HepG2 (cell line): ENCODE data around the gene CNNM1.

Experiments used
- ARNTL ChIP-seq: sonication (generic); formaldehyde crosslinking; IDR thresholded peaks from 2 replicates; pipeline ENCODE4 v1.4.0; 2020; ENCODE audit warnings: mild to moderate bottlenecking, missing genetic modification reagents
- CTCF ChIP-seq: sonication (generic); formaldehyde crosslinking; IDR thresholded peaks from 2 replicates; pipeline ENCODE4 v1.5.0; 2020; ENCODE audit warnings: mild to moderate bottlenecking, missing genetic modification reagents, moderate library complexity
- DPF2 ChIP-seq: sonication (generic); formaldehyde crosslinking; IDR thresholded peaks from 2 replicates; pipeline ENCODE4 v1.4.0; 2020; ENCODE audit warnings: mild to moderate bottlenecking, low read depth, missing genetic modification reagents, borderline replicate concordance
- GZF1 ChIP-seq: sonication (generic); formaldehyde crosslinking; IDR thresholded peaks from 2 replicates; pipeline ENCODE4 v1.5.1; 2020; ENCODE audit warnings: mild to moderate bottlenecking, missing genetic modification reagents
- HINFP ChIP-seq: sonication (generic); formaldehyde crosslinking; IDR thresholded peaks from 2 replicates; pipeline ENCODE4 v1.4.0; 2020; ENCODE audit warnings: low read depth, mild to moderate bottlenecking, missing genetic modification reagents
- HNRNPH1 ChIP-seq: fragments of 200-400 bp; formaldehyde crosslinking; optimal IDR thresholded peaks from 2 replicates; pipeline ENCODE3; 2017; ENCODE audit warnings: mild to moderate bottlenecking, low read depth, low read length
- ISX ChIP-seq: sonication (generic); formaldehyde crosslinking; conservative IDR thresholded peaks from 2 replicates; pipeline ENCODE4 v1.5.0; 2020; ENCODE audit warnings: missing genetic modification reagents
- KDM2A ChIP-seq: sonication (generic); formaldehyde crosslinking; IDR thresholded peaks from 2 replicates; pipeline ENCODE4 v1.4.0; 2020; ENCODE audit warnings: low read depth, missing genetic modification reagents, borderline replicate concordance
- NR2C2 ChIP-seq: sonication (generic); formaldehyde crosslinking; IDR thresholded peaks from 2 replicates; pipeline ENCODE4 v1.4.0; 2020; ENCODE audit warnings: missing genetic modification reagents, mild to moderate bottlenecking, moderate library complexity, borderline replicate concordance
- POLR2A ChIP-seq, 2 experiments: IDR thresholded peaks; 2 replicates each; pipeline ENCODE4 v1.6.1; 2011; ENCODE audit warnings: low read depth in 2 of 2, low read length in 2 of 2, mild to moderate bottlenecking in 1 of 2, moderate library complexity in 1 of 2; ENCODE audit not compliant: insufficient read depth in 1 of 2
- REPIN1 ChIP-seq: sonication (generic); formaldehyde crosslinking; IDR thresholded peaks from 2 replicates; pipeline ENCODE4 v1.8.0; 2022; ENCODE audit warnings: missing genetic modification reagents, low read depth, mild to moderate bottlenecking, borderline replicate concordance
- STAG1 ChIP-seq: sonication (generic); formaldehyde crosslinking; IDR thresholded peaks from 2 replicates; pipeline ENCODE4 v1.4.0; 2020; ENCODE audit warnings: missing genetic modification reagents
- ZNF766 ChIP-seq: sonication (generic); formaldehyde crosslinking; IDR thresholded peaks from 2 replicates; pipeline ENCODE4 v1.5.0; 2020; ENCODE audit warnings: missing genetic modification reagents, borderline replicate concordance

- TF ChIP-seq HNRNPH1 = no peak
- no peak for TF ChIP-seq POLR2A (IDR thresholded peaks at IDR 0.05; ENCODE audit: insufficient read depth in 1 of 2, low read depth in 2 of 2, low read length in 2 of 2)
- no peak for TF ChIP-seq STAG1 (CRISPR knock-in tag)
- TF ChIP-seq KDM2A (CRISPR knock-in tag) = no peak
- TF ChIP-seq REPIN1 (CRISPR knock-in tag) = no peak
- no peak for TF ChIP-seq HINFP (CRISPR knock-in tag)
- no peak for TF ChIP-seq CTCF
- no peak for TF ChIP-seq ISX
- no peak for TF ChIP-seq ARNTL (CRISPR knock-in tag)
- TF ChIP-seq ZNF766 (CRISPR knock-in tag) = no peak
- no peak for TF ChIP-seq GZF1 (CRISPR knock-in tag)
- no peak for TF ChIP-seq NR2C2 (CRISPR knock-in tag)
- TF ChIP-seq DPF2 (CRISPR knock-in tag) = no peak
Measured at GRCh38 chr10:99394761-99395386, 65.7 kb downstream of the CNNM1 start.
